WTC11 (cell line): ENCODE data around the gene ZNF664. TPM values are rescaled to one million over a fixed set of nuclear protein-coding genes. Genes with fewer than 3 reads are reported as not detected.

Experiments used
- ATAC-seq: fragments of 200-7000 bp; cut with Tn5 transposase; 2 replicates; pipeline ENCODE4 v1.10.0; 2021; ENCODE audit warnings: mild to moderate bottlenecking, moderate library complexity
- CTCF ChIA-PET: fragments of 300-600 bp; sonication (Branson Sonifier 250); formaldehyde crosslinking; loops from one replicate; lab custom pipeline; 2021; ENCODE audit warnings: antibody characterized with exemption; lab: Charles Lee
- POLR2A ChIA-PET: fragments of 350-600 bp; sonication (Branson Sonifier 250); formaldehyde crosslinking; loops from one replicate; lab custom pipeline; 2021; ENCODE audit warnings: antibody characterized with exemption; lab: Charles Lee
- DNase-seq: peaks from one replicate; pipeline ENCODE4 v3.0.0; 2021; ENCODE audit warnings: low spot score
- H3K27ac Mint-ChIP-seq: 2 replicates; pipeline ENCODE4 v1.8.0; 2021; ENCODE audit warnings: mixed read lengths
- H3K27me3 Mint-ChIP-seq: 2 replicates; pipeline ENCODE4 v1.8.0; 2021; ENCODE audit warnings: low read depth, mild to moderate bottlenecking, moderate library complexity, mixed read lengths
- H3K36me3 Mint-ChIP-seq: 2 replicates; pipeline ENCODE4 v1.8.0; 2021; ENCODE audit warnings: mixed read lengths
- H3K4me1 Mint-ChIP-seq: 2 replicates; pipeline ENCODE4 v1.8.0; 2022; ENCODE audit warnings: mixed read lengths
- H3K4me3 Mint-ChIP-seq: 2 replicates; pipeline ENCODE4 v1.8.0; 2021; ENCODE audit warnings: mild to moderate bottlenecking, moderate library complexity, mixed read lengths
- H3K9me3 Mint-ChIP-seq: 2 replicates; pipeline ENCODE4 v1.8.0; 2021; ENCODE audit warnings: mixed read lengths
- ARID4B ChIP-seq: sonication (generic); formaldehyde crosslinking; IDR thresholded peaks from 2 replicates; pipeline ENCODE4 v1.8.0; 2023; ENCODE audit warnings: missing genetic modification reagents, mild to moderate bottlenecking, borderline replicate concordance
- CDX4 ChIP-seq: fragments of 250-450 bp; sonication (Bioruptor Pico); IDR thresholded peaks from 2 replicates; pipeline ENCODE4 v1.9.0; 2021; ENCODE audit warnings: moderate library complexity, mild to moderate bottlenecking, inconsistent platforms, borderline replicate concordance
- ELF4 ChIP-seq: sonication (generic); formaldehyde crosslinking; IDR thresholded peaks from 2 replicates; pipeline ENCODE4 v1.8.1; 2022; ENCODE audit warnings: low read depth, mild to moderate bottlenecking, moderate library complexity, missing genetic modification reagents
- ESRRA ChIP-seq: sonication (generic); formaldehyde crosslinking; IDR thresholded peaks from 2 replicates; pipeline ENCODE4 v1.8.1; 2022; ENCODE audit warnings: mild to moderate bottlenecking, missing genetic modification reagents, borderline replicate concordance
- FOXJ3 ChIP-seq: sonication (generic); formaldehyde crosslinking; IDR thresholded peaks from 2 replicates; pipeline ENCODE4 v1.9.0; 2021; ENCODE audit warnings: missing genetic modification reagents, mild to moderate bottlenecking, borderline replicate concordance
- FOXK1 ChIP-seq: sonication (generic); formaldehyde crosslinking; IDR thresholded peaks from 2 replicates; pipeline ENCODE4 v1.8.0; 2022; ENCODE audit warnings: mild to moderate bottlenecking, moderate library complexity, missing genetic modification reagents
- GRHL2 ChIP-seq: fragments of 250-450 bp; sonication (Bioruptor Pico); IDR thresholded peaks from 2 replicates; pipeline ENCODE4 v1.8.0; 2022; ENCODE audit warnings: mild to moderate bottlenecking, moderate library complexity; ENCODE audit not compliant: insufficient replicate concordance, severe bottlenecking
- GTF2I ChIP-seq: fragments of 250-450 bp; sonication (Bioruptor Pico); conservative IDR thresholded peaks from 2 replicates; pipeline ENCODE4 v1.4.0; 2021; ENCODE audit warnings: mild to moderate bottlenecking
- IRF1 ChIP-seq: sonication (generic); formaldehyde crosslinking; IDR thresholded peaks from 2 replicates; pipeline ENCODE4 v1.8.0; 2023; ENCODE audit warnings: missing genetic modification reagents
- JUN ChIP-seq: sonication (generic); formaldehyde crosslinking; IDR thresholded peaks from 2 replicates; pipeline ENCODE4 v1.8.0; 2023; ENCODE audit warnings: mild to moderate bottlenecking, missing genetic modification reagents
- MLX ChIP-seq: sonication (generic); formaldehyde crosslinking; IDR thresholded peaks from 2 replicates; pipeline ENCODE4 v1.8.1; 2023; ENCODE audit warnings: mild to moderate bottlenecking, missing genetic modification reagents, moderate library complexity
- NR3C1 ChIP-seq: sonication (generic); formaldehyde crosslinking; conservative IDR thresholded peaks from 2 replicates; pipeline ENCODE4 v1.8.1; 2023; ENCODE audit warnings: low read depth, mild to moderate bottlenecking, missing genetic modification reagents
- PRRX2 ChIP-seq: fragments of 250-450 bp; sonication (Bioruptor Pico); IDR thresholded peaks from 2 replicates; pipeline ENCODE4 v1.8.0; 2021; ENCODE audit warnings: mild to moderate bottlenecking
- RELA ChIP-seq: sonication (generic); formaldehyde crosslinking; IDR thresholded peaks from 2 replicates; pipeline ENCODE4 v1.8.1; 2022; ENCODE audit warnings: missing genetic modification reagents, mild to moderate bottlenecking, borderline replicate concordance
- SMAD3 ChIP-seq: sonication (generic); formaldehyde crosslinking; IDR thresholded peaks from 2 replicates; pipeline ENCODE4 v1.8.0; 2022; ENCODE audit warnings: missing genetic modification reagents, mild to moderate bottlenecking, borderline replicate concordance
- SMAD4 ChIP-seq: sonication (generic); formaldehyde crosslinking; IDR thresholded peaks from 2 replicates; pipeline ENCODE4 v1.8.0; 2022; ENCODE audit warnings: mild to moderate bottlenecking, missing genetic modification reagents
- SOX15 ChIP-seq: fragments of 250-450 bp; sonication (Bioruptor Pico); IDR thresholded peaks from 2 replicates; pipeline ENCODE4 v1.9.0; 2021; ENCODE audit warnings: mild to moderate bottlenecking
- SP1 ChIP-seq: sonication (generic); formaldehyde crosslinking; conservative IDR thresholded peaks from 2 replicates; pipeline ENCODE4 v1.8.1; 2022; ENCODE audit warnings: missing genetic modification reagents
- TCF7 ChIP-seq: sonication (generic); formaldehyde crosslinking; IDR thresholded peaks from 2 replicates; pipeline ENCODE4 v1.8.0; 2022; ENCODE audit warnings: mild to moderate bottlenecking, low read depth, missing genetic modification reagents, moderate library complexity
- ZNF121 ChIP-seq: sonication (generic); formaldehyde crosslinking; IDR thresholded peaks from 2 replicates; pipeline ENCODE4 v1.8.0; 2023; ENCODE audit warnings: missing genetic modification reagents
- ZNF138 ChIP-seq: sonication (generic); formaldehyde crosslinking; conservative IDR thresholded peaks from 2 replicates; pipeline ENCODE4 v1.8.1; 2022; ENCODE audit warnings: mild to moderate bottlenecking, moderate library complexity, missing genetic modification reagents
- ZNF232 ChIP-seq: sonication (generic); formaldehyde crosslinking; IDR thresholded peaks from 2 replicates; pipeline ENCODE4 v1.8.0; 2022; ENCODE audit warnings: mild to moderate bottlenecking, missing genetic modification reagents
- ZNF416 ChIP-seq: fragments of 250-450 bp; sonication (Bioruptor Pico); IDR thresholded peaks from 2 replicates; pipeline ENCODE4 v1.9.0; 2021; ENCODE audit warnings: mild to moderate bottlenecking, inconsistent platforms
- ZNF423 ChIP-seq: fragments of 250-450 bp; sonication (Bioruptor Pico); IDR thresholded peaks from 2 replicates; pipeline ENCODE4 v2.1.2; 2022; ENCODE audit warnings: mild to moderate bottlenecking, moderate library complexity
- ZNF425 ChIP-seq: fragments of 250-450 bp; sonication (Bioruptor Pico); conservative IDR thresholded peaks from 2 replicates; pipeline ENCODE4 v1.9.0; 2021; ENCODE audit warnings: mild to moderate bottlenecking
- total RNA-seq: library from RNA; stranded (reverse); gene quantifications from 3 replicates; pipeline ENCODE4 v1.2.3, GENCODE V29; 2021

The ZNF664 gene
- total RNA-seq, 1 experiment from 2014 or later = 61.7 TPM

GRCh38 chr12:123956249-123956648, 16.8 kb upstream of the ZNF664 start (continued):
- TF ChIP-seq JUN (CRISPR knock-in tag) = no peak
- TF ChIP-seq SP1 (CRISPR knock-in tag) = no peak
- TF ChIP-seq ZNF232 (CRISPR knock-in tag) = no peak

GRCh38 chr12:123957196-123957595, 15.8 kb upstream of the ZNF664 start:
- Mint-ChIP-seq H3K27ac (no peak overlapping the region), H3K36me3 (no peaks in the 10 kb centered on the region), H3K4me3 (no peak overlapping the region), H3K27me3 (peaks cover 88% of the 10 kb centered on the region), H3K9me3 (no peaks in the 10 kb centered on the region), H3K4me1 (no peaks in the 10 kb centered on the region)
- DNase-seq = no peak
- ATAC-seq = no peak
- POLR2A ChIA-PET = interaction anchor here (0.7 to 1.0 kb wide), 2 partner anchors 11 to 39 kb away, joined by 3 to 4 read pairs; no protein-coding TSS in a partner anchor
- CTCF ChIA-PET = interaction anchor here (1.9 kb wide), 1 partner anchor 18 kb away, joined by 5 read pairs; no protein-coding TSS in a partner anchor
- TF ChIP-seq SP1 (CRISPR knock-in tag) (no peak), GTF2I (CRISPR knock-in tag) (no peak), GRHL2 (CRISPR knock-in tag) (no peak), RELA (no peak), ARID4B (CRISPR knock-in tag) (no peak), ZNF416 (CRISPR knock-in tag) (no peak), ZNF138 (no peak), SMAD4 (no peak), ESRRA (no peak), TCF7 (CRISPR knock-in tag) (no peak), FOXK1 (CRISPR knock-in tag) (no peak), ZNF121 (CRISPR knock-in tag) (no peak), ELF4 (CRISPR knock-in tag) (no peak)

- no peak for ATAC-seq
- CTCF ChIA-PET = interaction anchor here (1.2 kb wide), 1 partner anchor 20 kb away, joined by 3 read pairs; no protein-coding TSS in a partner anchor
- peaks cover 91% of the 10 kb centered on the region for H3K27me3 Mint-ChIP-seq
- TF ChIP-seq ZNF423 (CRISPR knock-in tag) (no peak), GTF2I (CRISPR knock-in tag) (no peak), ZNF425 (no peak), PRRX2 (CRISPR knock-in tag) (no peak), MLX (CRISPR knock-in tag) (no peak), NR3C1 (no peak), SMAD3 (CRISPR knock-in tag) (no peak), IRF1 (CRISPR knock-in tag) (no peak), FOXJ3 (CRISPR knock-in tag) (no peak), CDX4 (no peak), SOX15 (CRISPR knock-in tag) (no peak), ESRRA (no peak)
Measured at GRCh38 chr12:123958462-123958861, 14.6 kb upstream of the ZNF664 start.

More at GRCh38 chr12:123958462-123958861, 14.6 kb upstream of the ZNF664 start:
- POLR2A ChIA-PET = no interaction called here
- Mint-ChIP-seq H3K27ac (no peak overlapping the region), H3K36me3 (no peaks in the 10 kb centered on the region), H3K4me3 (no peak overlapping the region), H3K9me3 (no peaks in the 10 kb centered on the region), H3K4me1 (no peaks in the 10 kb centered on the region)
- no peak for DNase-seq
